IMR-90 (cell line): ENCODE data around the gene PPP2R5E. TPM values are rescaled to one million over a fixed set of nuclear protein-coding genes. Genes with fewer than 3 reads are reported as not detected.

Experiments used
- ATAC-seq: fragments of 200-7000 bp; cut with Tn5 transposase; 2 replicates; pipeline ENCODE4 v1.9.1; 2020; ENCODE audit warnings: low read depth, mild to moderate bottlenecking, moderate library complexity
- BruUV-seq: library from RNA; stranded (reverse); fragments of 400-500 nt; replicated peaks from 2 replicates; lab custom pipeline; 2021; lab: Mats Ljungman, UMichigan
- CTCF ChIA-PET: fragments of 300-600 bp; formaldehyde crosslinking; extraction: SDS; loops from one replicate; lab custom pipeline; 2021; ENCODE audit warnings: antibody characterized with exemption; lab: Yijun Ruan, JAX
- POLR2A ChIA-PET: fragments of 300-600 bp; sonication (Branson Sonifier 250); formaldehyde crosslinking; loops from one replicate; lab custom pipeline; 2022; ENCODE audit warnings: antibody characterized with exemption; ENCODE audit not compliant: unreplicated experiment; lab: Charles Lee
- DNase-seq: peaks from one replicate; pipeline ENCODE4 v3.0.0; 2013
- H2AFZ ChIP-seq: replicated peaks from 2 replicates; pipeline ENCODE3; 2013; ENCODE audit warnings: low read length, mild to moderate bottlenecking; ENCODE audit not compliant: poor library complexity
- H2AK5ac ChIP-seq: 2 replicates; pipeline ENCODE4 v1.6.1; 2013; ENCODE audit warnings: low read depth, low read length, inconsistent platforms
- H2AK9ac ChIP-seq: replicated peaks from 2 replicates; pipeline ENCODE3; 2013; ENCODE audit warnings: mild to moderate bottlenecking, low read depth, low read length, moderate library complexity; ENCODE audit not compliant: poor library complexity
- H2BK120ac ChIP-seq: 2 replicates; pipeline ENCODE4 v1.6.1; 2013; ENCODE audit warnings: low read depth, low read length, inconsistent platforms
- H2BK15ac ChIP-seq: 3 replicates; pipeline ENCODE4 v1.6.1; 2013; ENCODE audit warnings: low read depth, low read length, inconsistent platforms
- H2BK20ac ChIP-seq: 2 replicates; pipeline ENCODE4 v1.6.1; 2013; ENCODE audit warnings: low read depth, mild to moderate bottlenecking, inconsistent platforms, low read length, moderate library complexity
- H2BK5ac ChIP-seq: 2 replicates; pipeline ENCODE4 v1.6.1; 2013; ENCODE audit warnings: mild to moderate bottlenecking, low read depth, low read length, inconsistent platforms; ENCODE audit not compliant: poor library complexity, severe bottlenecking
- H3K14ac ChIP-seq: replicated peaks from 2 replicates; pipeline ENCODE4 v1.6.1; 2013; ENCODE audit warnings: low read depth, low read length, inconsistent platforms
- H3K18ac ChIP-seq: 2 replicates; pipeline ENCODE4 v1.6.1; 2013; ENCODE audit warnings: low read depth, low read length, control low read depth
- H3K23ac ChIP-seq: 2 replicates; pipeline ENCODE4 v1.6.1; 2013; ENCODE audit warnings: low read depth, low read length, inconsistent platforms
- H3K27ac ChIP-seq: 2 replicates; pipeline ENCODE4 v1.5.1; 2013; ENCODE audit warnings: mild to moderate bottlenecking, control low read depth, low read length; ENCODE audit not compliant: insufficient read depth
- H3K27me3 ChIP-seq: 2 replicates; pipeline ENCODE4 v1.6.1; 2013; ENCODE audit warnings: low read length; ENCODE audit not compliant: control insufficient read depth, insufficient read depth
- H3K36me3 ChIP-seq: 2 replicates; pipeline ENCODE4 v1.6.1; 2013; ENCODE audit warnings: low read length, mixed read lengths; ENCODE audit not compliant: control insufficient read depth, insufficient read depth
- H3K4ac ChIP-seq: 2 replicates; pipeline ENCODE4 v1.6.1; 2013; ENCODE audit warnings: low read depth, low read length, inconsistent platforms
- H3K4me1 ChIP-seq: 2 replicates; pipeline ENCODE4 v1.6.1; 2013; ENCODE audit warnings: low read length, mixed read lengths; ENCODE audit not compliant: control insufficient read depth, insufficient read depth
- H3K4me2 ChIP-seq: 2 replicates; pipeline ENCODE4 v1.6.1; 2013; ENCODE audit warnings: low read depth, mild to moderate bottlenecking, control low read depth, low read length, moderate library complexity
- H3K4me3 ChIP-seq: 2 replicates; pipeline ENCODE4 v1.5.1; 2013; ENCODE audit warnings: low read depth, mild to moderate bottlenecking, control low read depth, low read length, moderate library complexity; ENCODE audit not compliant: insufficient read depth
- H3K56ac ChIP-seq: 2 replicates; pipeline ENCODE4 v1.6.1; 2013; ENCODE audit warnings: low read length, inconsistent platforms; ENCODE audit not compliant: insufficient read depth; ENCODE audit errors: extremely low read depth
- H3K79me1 ChIP-seq, 2 experiments: 2 replicates each; pipeline ENCODE4 v1.6.1; 2013; ENCODE audit warnings: low read length in 2 of 2, inconsistent platforms in 1 of 2, low read depth in 1 of 2
- H3K9ac ChIP-seq: 2 replicates; pipeline ENCODE4 v1.6.1; 2013; ENCODE audit warnings: low read depth, low read length, control low read depth
- H3K9me1 ChIP-seq: 2 replicates; pipeline ENCODE4 v1.6.1; 2013; ENCODE audit warnings: low read length, inconsistent platforms; ENCODE audit not compliant: insufficient read depth
- H3K9me3 ChIP-seq: 2 replicates; pipeline ENCODE4 v1.6.1; 2013; ENCODE audit warnings: low read length; ENCODE audit not compliant: control insufficient read depth, insufficient read depth
- H4K20me1 ChIP-seq: 2 replicates; pipeline ENCODE4 v1.6.1; 2013; ENCODE audit warnings: low read length, inconsistent platforms; ENCODE audit not compliant: insufficient read depth
- H4K5ac ChIP-seq: 2 replicates; pipeline ENCODE4 v1.6.1; 2013; ENCODE audit warnings: mild to moderate bottlenecking, low read depth, low read length, control low read depth
- H4K8ac ChIP-seq, 2 experiments: 2 replicates each; pipeline ENCODE4 v1.6.1; 2013; ENCODE audit warnings: low read depth in 2 of 2, low read length in 2 of 2, control low read depth in 1 of 2, inconsistent platforms in 1 of 2
- H4K91ac ChIP-seq: 2 replicates; pipeline ENCODE4 v1.6.1; 2013; ENCODE audit warnings: low read depth, low read length, inconsistent platforms; ENCODE audit not compliant: insufficient read depth
- RCOR1 ChIP-seq: IDR thresholded peaks from 2 replicates; pipeline ENCODE4 v1.6.1; 2012; ENCODE audit warnings: mild to moderate bottlenecking, low read length, improper control_type of control experiment; ENCODE audit not compliant: insufficient replicate concordance
- WGBS, 2 experiments: methylation state at CpG; one replicate each; pipeline versions ENCODE4 v1.1.5 to v1.1.7; 2013; ENCODE audit warnings: missing lambda C conversion rate in 2 of 2; ENCODE audit not compliant: insufficient read length in 1 of 2; ENCODE audit errors: extremely low coverage in 2 of 2; 5-methylcytosine and 5-hydroxymethylcytosine counted together
- dilution Hi-C: fragments of 300-500 bp; cut with HindIII; formaldehyde crosslinking; loops from one replicate; pipeline ENCODE4 v1.14.3; 2018; ENCODE audit warnings: low sequenced_read_pairs; ENCODE audit not compliant: unreplicated experiment
- in situ Hi-C: fragments of 300-500 bp; cut with MboI; formaldehyde crosslinking; loops from 3 replicates; pipeline ENCODE4 v1.14.3; 2019; ENCODE audit warnings: low sequenced_read_pairs, inconsistent platforms, mixed read lengths
- intact Hi-C: fragments of 100-400 bp; cut with micrococcal nuclease; formaldehyde crosslinking; loops from 2 replicates; pipeline ENCODE4 v1.10.0; 2022
- polyA plus RNA-seq, 3 experiments: library from polyadenylated mRNA; depleted of rRNA; stranded (reverse); fragments of >200 nt; gene quantifications; 2 replicates each; pipeline ENCODE4 v1.2.3, GENCODE V29; 2012; ENCODE audit warnings: low replicate concordance in 1 of 3
- total RNA-seq: library from RNA; depleted of rRNA; stranded (reverse); fragments of >200 nt; gene quantifications from 2 replicates; pipeline ENCODE4 v1.2.3, GENCODE V29; 2012

PPP2R5E gene
- total and polyA plus RNA-seq, 2 of the 4 experiments (the other 2 are of a cell fraction): 9.7 to 12.2 TPM

DNA sequence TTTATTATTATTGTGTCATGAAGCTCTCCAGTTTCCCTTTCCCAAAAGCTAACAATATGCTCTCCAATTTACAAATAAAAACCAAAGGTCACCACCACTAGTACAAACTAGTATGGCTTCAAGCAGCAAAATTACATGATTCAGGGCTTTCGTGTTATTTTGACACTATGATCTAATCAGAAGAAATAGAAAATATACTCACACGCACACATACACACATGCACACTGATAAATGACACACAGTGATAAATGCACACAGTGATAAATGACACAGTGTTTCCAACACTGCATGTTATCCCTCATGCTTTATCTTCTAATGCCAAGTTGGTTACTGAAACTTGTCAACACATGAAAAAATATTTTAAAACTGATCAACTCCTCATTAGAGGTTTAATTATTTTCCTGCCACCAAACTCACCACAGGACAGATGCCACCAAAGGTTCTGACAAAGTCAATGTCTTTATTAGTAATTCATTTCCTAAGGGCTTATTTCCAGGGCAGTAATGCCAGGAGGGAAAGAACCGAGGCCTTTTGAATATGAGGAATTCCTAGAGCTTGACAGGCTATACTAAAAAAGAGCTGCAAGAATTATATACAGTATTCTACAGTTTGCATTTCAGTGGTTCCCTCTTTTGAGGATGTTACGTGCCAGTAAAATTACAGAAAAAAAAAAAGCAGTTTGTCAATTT is 82.4 kb downstream of the PPP2R5E start:
- BruUV-seq: no TSS peak
- H4K8ac ChIP-seq: no peak overlapping the region
- no peak overlapping the region for H2BK5ac ChIP-seq
- no peak overlapping the region for H3K14ac ChIP-seq
- H3K79me1 ChIP-seq: peaks cover 29 to 66% of the 10 kb centered on the region in 2 experiments
- no peak overlapping the region for H3K23ac ChIP-seq
- H3K18ac ChIP-seq: no peak overlapping the region
- no peak overlapping the region for H2BK120ac ChIP-seq
- H2AK9ac ChIP-seq: no peak overlapping the region
- no peak overlapping the region for H3K27ac ChIP-seq
- H3K4ac ChIP-seq: no peak overlapping the region
- H3K9me3 ChIP-seq: no peaks in the 10 kb centered on the region
- no peak overlapping the region for H4K91ac ChIP-seq
- ChIA-PET POLR2A (no interaction called here), CTCF (no interaction called here)
- no peak overlapping the region for H3K4me2 ChIP-seq
- H2AFZ ChIP-seq: no peak overlapping the region
- no peak overlapping the region for H2AK5ac ChIP-seq
- peaks cover 44% of the 10 kb centered on the region; the same call in 1 of the 2 replicates for H4K20me1 ChIP-seq
- H3K9me1 ChIP-seq: peaks cover 5% of the 10 kb centered on the region
- ATAC-seq: no peak
- no peak overlapping the region for H3K4me3 ChIP-seq
- no peaks in the 10 kb centered on the region for H3K4me1 ChIP-seq
- no peak overlapping the region for H2BK20ac ChIP-seq
- no peaks in the 10 kb centered on the region for H3K27me3 ChIP-seq
- intact Hi-C loops: no loop called here
- in situ Hi-C loops: no loop called here
- H2BK15ac ChIP-seq: no peak overlapping the region
- TF ChIP-seq RCOR1: no peak
- no peaks in the 10 kb centered on the region for H3K36me3 ChIP-seq
- H4K5ac ChIP-seq: no peak overlapping the region
- no peak for DNase-seq
- 83% methylated on average over 1 of the region's 4 CpGs; no CpG with 5 or more reads in 1 of the 2 experiments for WGBS, 2 experiments
- H3K9ac ChIP-seq: no peak overlapping the region
- dilution Hi-C loops: no loop called here
- no peak overlapping the region for H3K56ac ChIP-seq
